HT-29 (cell line): ENCODE data around the gene ARL9. TPM values are rescaled to one million over a fixed set of nuclear protein-coding genes. Genes with fewer than 3 reads are reported as not detected.

Experiments used
- DNase-seq: peaks from one replicate; pipeline ENCODE4 v3.0.0-alpha.2; 2015; ENCODE audit warnings: low spot score
- total RNA-seq: library from RNA; depleted of rRNA; stranded (reverse); fragments of >200 nt; shearing (Covaris generic); gene quantifications from 2 replicates; pipeline ENCODE4 v1.2.3, GENCODE V29; 2014; rRNA removed

Gene ARL9
- total RNA-seq, 1 experiment from 2014 or later = 0.79 TPM

DNA sequence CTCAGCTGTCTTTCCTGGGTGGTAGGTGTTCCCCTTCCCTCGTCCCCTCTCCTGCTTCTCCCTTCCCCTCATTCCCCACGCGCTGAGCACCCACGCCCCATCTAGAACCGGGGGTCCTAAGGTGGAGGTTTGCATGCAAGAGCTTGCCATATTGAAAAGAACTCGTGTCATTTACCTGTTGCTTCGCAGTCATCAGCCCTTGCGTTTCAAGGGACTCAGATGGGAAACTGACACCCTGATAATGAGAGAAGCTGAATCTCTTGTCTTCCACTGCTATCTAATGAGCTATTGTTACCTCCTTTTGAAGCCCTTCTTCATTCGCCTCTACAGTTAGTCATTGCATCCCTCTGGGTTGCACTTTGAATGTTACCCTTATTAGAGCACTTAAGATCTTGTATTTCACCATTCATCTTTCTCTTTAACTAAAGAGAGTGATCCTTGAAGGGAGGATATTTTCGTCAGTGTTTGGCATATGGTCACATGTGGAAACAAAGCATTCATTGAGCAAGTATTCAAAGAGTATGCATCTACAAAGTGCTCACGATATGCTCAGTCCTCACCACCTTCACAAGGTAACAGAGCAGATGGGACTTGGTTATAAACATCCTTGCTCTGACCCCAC is 25.7 kb downstream of the ARL9 start:
- DNase-seq = no peak

DNA sequence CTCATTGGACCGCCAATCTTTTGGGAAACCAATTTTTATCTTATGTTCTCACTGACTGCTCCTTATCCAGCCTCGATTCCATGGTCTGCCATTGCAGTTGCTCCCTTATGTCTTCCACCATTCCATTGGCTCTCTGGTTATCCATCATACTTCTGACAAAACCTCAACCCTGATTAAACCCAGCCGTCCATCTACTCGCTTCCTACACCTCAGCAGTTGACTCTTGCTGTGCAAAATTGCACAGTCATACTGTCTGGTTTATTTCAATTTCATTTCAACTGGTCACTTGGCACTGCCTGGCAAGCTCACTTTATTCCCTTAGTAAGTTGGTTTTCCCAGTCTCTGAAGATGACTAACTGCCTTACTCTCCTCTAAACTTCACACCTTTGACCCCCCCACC is 26.2 kb downstream of the ARL9 start:
- no peak for DNase-seq

DNA sequence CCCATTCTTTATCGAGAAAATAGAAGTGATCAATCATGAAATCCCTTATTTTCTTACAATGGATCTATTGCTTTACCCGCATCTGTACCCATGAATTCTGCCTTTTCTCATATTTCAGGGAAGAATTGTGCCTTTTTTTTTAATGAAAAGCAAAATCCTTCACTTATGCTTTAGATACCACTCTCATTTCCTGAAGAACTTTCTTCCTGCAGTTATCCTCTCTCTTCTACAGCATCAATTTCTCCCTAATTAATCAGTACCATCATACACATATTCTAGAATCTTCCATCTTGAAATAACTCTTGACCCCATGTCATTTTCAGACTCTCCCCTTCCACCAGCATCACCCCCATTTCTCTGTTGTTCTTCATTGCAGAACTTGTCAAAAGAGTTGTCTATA is 26.6 kb downstream of the ARL9 start:
- no peak for DNase-seq

DNA sequence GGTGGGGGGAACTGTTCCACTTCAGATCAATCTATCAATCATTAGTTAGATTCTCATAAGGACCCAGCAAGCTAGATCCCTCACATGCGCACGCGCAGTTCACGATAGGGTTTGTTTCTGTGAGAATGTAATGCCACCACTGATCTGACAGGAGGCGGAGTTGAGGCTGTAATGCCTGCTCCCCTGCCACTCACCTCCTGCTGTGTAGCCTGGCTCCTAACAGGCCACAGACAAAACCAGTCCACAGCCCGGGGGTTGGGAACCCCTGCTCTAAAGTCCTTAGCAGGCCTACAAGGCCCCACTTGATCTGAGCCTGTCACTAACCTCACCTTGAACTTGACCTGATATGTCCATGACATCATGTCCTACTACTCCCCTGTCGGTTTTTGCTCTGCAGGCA is 30.3 kb downstream of the ARL9 start:
- DNase-seq = no peak

DNA sequence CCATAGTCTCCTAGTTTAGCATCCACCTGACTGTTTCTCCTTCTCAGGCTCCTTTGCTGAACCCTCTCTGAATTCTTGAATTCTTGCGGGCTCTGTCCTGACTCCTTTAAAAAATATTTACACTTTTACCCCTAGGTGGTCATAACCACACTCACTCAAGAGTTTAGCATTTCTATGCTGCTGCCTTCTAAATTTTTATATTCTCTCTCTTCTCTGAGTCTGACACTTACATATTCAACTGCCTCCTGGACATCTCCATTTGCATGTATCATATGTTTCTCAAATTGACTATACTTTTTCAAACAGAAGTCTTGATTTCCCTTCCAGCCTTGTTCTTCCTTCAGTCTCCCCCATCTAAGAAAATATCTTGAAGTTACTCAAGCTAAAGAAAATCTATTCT is 31.6 kb downstream of the ARL9 start:
- DNase-seq = no peak

DNA sequence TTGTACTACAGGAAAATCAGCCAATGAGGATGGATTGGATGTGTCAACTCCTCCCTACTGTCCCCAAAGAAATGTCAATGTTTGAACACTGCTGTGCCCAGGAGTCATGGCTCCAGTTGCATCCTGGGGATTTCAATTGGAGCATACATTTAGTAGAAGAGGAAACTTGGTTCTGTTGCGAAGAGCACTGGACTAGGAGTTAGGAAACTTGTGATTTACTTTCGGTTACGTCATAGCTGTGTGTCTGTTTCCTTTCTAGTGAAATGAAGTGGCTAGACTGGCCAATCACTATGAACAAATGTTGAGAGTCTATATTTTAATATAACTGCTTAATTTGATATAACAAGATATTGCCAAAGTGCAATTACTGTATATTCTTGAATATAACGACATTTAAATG is 35.2 kb downstream of the ARL9 start:
- DNase-seq = no peak

DNA sequence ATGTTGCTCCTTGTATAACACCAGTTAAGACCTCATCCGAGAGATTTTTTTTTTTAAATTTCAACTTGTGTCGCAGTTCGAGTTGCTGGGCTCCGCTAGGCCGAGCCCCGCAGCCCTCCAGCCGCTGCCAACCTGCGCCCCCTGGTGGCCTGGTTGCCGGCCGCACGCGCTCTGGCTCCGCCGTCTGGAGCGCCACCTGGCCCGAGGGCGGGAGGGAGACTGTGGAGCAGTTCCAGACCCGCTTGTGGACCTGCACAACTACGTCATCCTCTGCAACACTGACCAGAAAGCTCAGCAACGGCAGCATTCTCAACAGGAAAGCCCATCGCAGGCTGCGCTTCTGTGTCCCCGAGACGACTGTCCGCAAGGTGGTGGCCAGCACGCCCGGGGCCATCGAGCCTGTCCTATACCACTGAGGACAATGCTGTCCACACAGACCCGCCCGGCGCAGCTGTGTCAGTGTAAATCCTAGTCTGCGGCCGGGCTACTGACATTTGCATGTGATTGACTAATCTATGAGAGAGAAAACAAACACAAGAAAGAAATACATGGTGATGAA is 39.1 kb downstream of the ARL9 start:
- peak; percentile 87 for DNase-seq

DNA sequence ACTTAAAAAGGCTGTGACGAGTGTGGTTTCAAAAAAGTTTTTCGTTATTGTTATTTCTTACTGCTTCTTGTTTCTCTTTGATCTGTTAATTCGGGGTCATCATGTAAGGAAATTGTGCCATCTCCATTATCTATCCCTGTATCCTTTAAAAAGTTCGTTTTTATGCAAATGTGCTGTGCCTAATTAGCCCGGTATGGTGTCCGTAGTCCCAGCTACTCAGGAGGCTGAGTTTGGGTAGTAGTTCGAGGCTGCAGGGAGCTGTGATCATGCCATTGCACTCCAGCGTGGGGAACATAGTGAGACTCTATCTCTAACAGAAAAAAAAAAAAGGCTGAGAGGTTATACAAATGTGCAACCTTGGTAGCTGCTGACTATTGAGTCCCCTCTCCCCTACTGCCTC is 45.1 kb downstream of the ARL9 start:
- no peak for DNase-seq

DNA sequence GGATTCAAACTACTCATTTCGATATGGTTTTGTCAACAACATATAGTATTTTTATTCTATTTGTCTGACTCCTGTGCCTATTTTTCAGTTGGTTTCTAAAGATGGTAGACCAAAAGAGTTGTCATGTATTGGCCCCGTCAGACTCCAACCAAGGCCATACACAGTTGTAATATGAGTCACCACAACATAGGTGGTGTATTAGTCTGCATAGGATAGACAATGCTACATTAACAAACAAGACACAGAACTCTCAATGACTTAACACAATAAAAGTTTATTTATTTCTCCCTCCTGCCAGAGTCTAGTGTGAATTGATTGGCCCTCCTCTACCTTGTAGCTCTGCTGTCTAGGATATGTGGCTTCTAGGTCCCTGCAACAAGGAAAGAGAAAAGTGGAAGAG is 45.9 kb downstream of the ARL9 start:
- no peak for DNase-seq

DNA sequence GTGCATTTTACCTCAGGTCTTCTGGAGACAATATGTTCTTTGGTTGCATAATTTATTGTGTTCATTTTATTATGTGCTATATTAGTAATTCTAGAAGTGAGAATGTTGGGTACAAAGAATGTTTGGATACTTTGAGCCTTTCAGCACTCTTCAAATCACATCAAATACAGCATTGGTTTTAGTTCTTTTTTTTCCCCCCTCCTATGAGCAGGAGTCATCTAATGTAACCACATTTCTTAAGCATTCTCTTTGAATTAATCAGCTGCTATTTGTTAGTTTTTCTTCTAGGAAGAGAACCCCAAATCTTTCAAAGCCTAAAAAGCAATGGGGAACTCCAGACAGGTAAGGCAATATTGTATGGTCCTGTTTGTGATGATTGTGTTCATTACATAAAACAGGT is 46.7 kb downstream of the ARL9 start:
- no peak for DNase-seq

DNA sequence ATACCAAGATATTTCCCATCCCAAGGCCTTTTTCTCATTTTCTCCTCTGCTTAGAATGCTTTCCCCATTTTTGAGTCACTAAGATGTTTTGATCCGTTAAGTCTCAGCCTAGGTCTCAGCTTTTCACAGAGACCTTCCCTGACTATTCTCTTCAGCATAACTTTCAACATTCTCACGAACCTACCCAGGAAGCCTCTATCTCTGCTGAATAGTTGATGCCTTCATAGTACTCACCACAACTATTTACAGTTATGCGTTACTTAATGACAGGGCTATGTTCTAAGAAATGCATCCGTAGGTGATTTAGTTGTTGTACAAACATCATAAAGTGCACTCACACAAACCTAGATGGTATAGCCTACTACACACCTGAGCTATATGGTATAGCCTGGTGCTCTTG is 64.5 kb downstream of the ARL9 start:
- no peak for DNase-seq

Other genes with a start within 250 kb of the ARL9 start
- 1.8 and 4.6 TPM in 2 replicates for gene AASDH, start 118.3 kb upstream of the ARL9 start, total RNA-seq
- gene PPAT, start 70.2 kb upstream of the ARL9 start, total RNA-seq = 20.2 and 32.4 TPM in 2 replicates
- gene PAICS, start 69.5 kb upstream of the ARL9 start, total RNA-seq = 68.2 and 71.0 TPM in 2 replicates
- 49.1 and 61.6 TPM in 2 replicates for gene SRP72, start 38.2 kb upstream of the ARL9 start, total RNA-seq
- gene HOPX, start 175.5 kb downstream of the ARL9 start, total RNA-seq = 3.0 TPM in 2 replicates